HPDE6-E6E7 (cell line): ENCODE data around the gene UQCRC2.
"Not testable (repeated sequence)": the region's sequence is repeated elsewhere in the genome, so short reads cannot be mapped to it uniquely, and the experiment has no call there.

Experiments
- DNase-seq: peaks from one replicate; pipeline ENCODE4 v3.0.0; 2011; ENCODE audit warnings: missing footprints; ENCODE audit errors: extremely low spot score

UQCRC2 gene

GRCh38 chr16:21952793-21953540 is at the start of gene UQCRC2:
Gene UQCRC2, plus strand, starts transcription at chr16:21953361. Its CDS starts 63 bp downstream, at chr16:21953424.
- DNase-seq, result peak; percentile 97

- not testable (repeated sequence) for DNase-seq
Observed at GRCh38 chr16:21932650-21933049, 20.5 kb upstream of the UQCRC2 start.

GRCh38 chr16:21933316-21933715 is 19.8 kb upstream of the UQCRC2 start:
- not testable (repeated sequence) for DNase-seq

GRCh38 chr16:21933790-21934189 is 19.4 kb upstream of the UQCRC2 start:
- DNase-seq, result not testable (repeated sequence)

- DNase-seq, result not testable (repeated sequence)
Observed at GRCh38 chr16:21936216-21936615, 16.9 kb upstream of the UQCRC2 start.

- DNase-seq, result no peak
Observed at GRCh38 chr16:21937336-21937829, 15.8 kb upstream of the UQCRC2 start.

GRCh38 chr16:21940570-21940969 is 12.6 kb upstream of the UQCRC2 start:
- DNase-seq, result no peak

- DNase-seq, result no peak
Observed at GRCh38 chr16:21943571-21943970, 9.6 kb upstream of the UQCRC2 start.

- DNase-seq, result peak; percentile 35
Observed at GRCh38 chr16:21946889-21947635, 6.1 kb upstream of the UQCRC2 start.

- no peak for DNase-seq
Observed at GRCh38 chr16:21949713-21950260, 3.4 kb upstream of the UQCRC2 start.

- peak; percentile 23 for DNase-seq
Observed at GRCh38 chr16:21950782-21951521, 2.2 kb upstream of the UQCRC2 start.

- peak; percentile 46 for DNase-seq
Observed at GRCh38 chr16:21952040-21952792, 945 bp upstream of the UQCRC2 start.

GRCh38 chr16:21953541-21953902 is 361 bp downstream of the UQCRC2 start:
- peak; percentile 12 for DNase-seq

- DNase-seq, result no peak
Observed at GRCh38 chr16:21957714-21958346, 4.7 kb downstream of the UQCRC2 start.

- DNase-seq, result no peak
Observed at GRCh38 chr16:21959050-21959449, 5.9 kb downstream of the UQCRC2 start.

- no peak for DNase-seq
Observed at GRCh38 chr16:21962475-21962874, 9.3 kb downstream of the UQCRC2 start.

- no peak for DNase-seq
Observed at GRCh38 chr16:21963887-21964286, 10.7 kb downstream of the UQCRC2 start.

- DNase-seq, result no peak
Observed at GRCh38 chr16:21964353-21964752, 11.2 kb downstream of the UQCRC2 start.

- DNase-seq, result no peak
Observed at GRCh38 chr16:21971856-21972255, 18.7 kb downstream of the UQCRC2 start.

GRCh38 chr16:21973945-21974344 is 20.8 kb downstream of the UQCRC2 start:
- DNase-seq, result no peak

GRCh38 chr16:21980032-21980431 is 26.9 kb downstream of the UQCRC2 start:
- DNase-seq, result no peak
